ENCODE measurements around the gene FXYD1.

The FXYD1 gene

GRCh38 chr19:35094656-35095055, 44.0 kb upstream of the FXYD1 start:
- H3F3A ChIP-seq (ENCODE audit: low read depth), result no peaks in the 10 kb centered on the region
- H3K4me1 ChIP-seq (ENCODE audit: insufficient read depth, low read length, poor library complexity, severe bottlenecking), result no peaks in the 10 kb centered on the region
- H3K36me3 ChIP-seq (ENCODE audit: insufficient read depth, low read length), result no peaks in the 10 kb centered on the region
- H3K27me3 ChIP-seq (ENCODE audit: insufficient read depth, low read length, poor library complexity, severe bottlenecking), result no peaks in the 10 kb centered on the region
- no peak overlapping the region for H3K9ac ChIP-seq (ENCODE audit: low read depth, low read length, poor library complexity, severe bottlenecking)
- no peak overlapping the region for H3K4me3 ChIP-seq (ENCODE audit: low read length, poor library complexity, severe bottlenecking)
- H3K9me2 ChIP-seq (replicated peaks; ENCODE audit: low read depth, low read length), result no peaks in the 10 kb centered on the region
- H2AFZ ChIP-seq (ENCODE audit: low read length), result no peak overlapping the region
- H3K4me2 ChIP-seq (ENCODE audit: low read depth, low read length, poor library complexity, severe bottlenecking), result no peak overlapping the region
- no peaks in the 10 kb centered on the region for H4K20me1 ChIP-seq (ENCODE audit: insufficient read depth, low read length, poor library complexity, severe bottlenecking)
- H3K9me3 ChIP-seq (ENCODE audit: insufficient read depth, low read depth, low read length), result no peaks in the 10 kb centered on the region
- no peaks in the 10 kb centered on the region for H3K79me2 ChIP-seq (ENCODE audit: insufficient read depth, low read length)
- TF ChIP-seq CTCF (conservative IDR thresholded peaks at IDR 0.05; ENCODE audit: low read length), result no peak
- no peak for TF ChIP-seq EZH2phosphoT487 (IDR thresholded peaks at IDR 0.05; ENCODE audit: borderline replicate concordance)

GRCh38 chr19:35095667-35096368, 42.8 kb upstream of the FXYD1 start:
- no peaks in the 10 kb centered on the region for H3K9me3 ChIP-seq (ENCODE audit: insufficient read depth, low read depth, low read length)
- no peaks in the 10 kb centered on the region for H4K20me1 ChIP-seq (ENCODE audit: insufficient read depth, low read length, poor library complexity, severe bottlenecking)
- no peaks in the 10 kb centered on the region for H3K9me2 ChIP-seq (replicated peaks; ENCODE audit: low read depth, low read length)
- H3K4me3 ChIP-seq (ENCODE audit: low read length, poor library complexity, severe bottlenecking), result no peak overlapping the region
- H3K9ac ChIP-seq (ENCODE audit: low read depth, low read length, poor library complexity, severe bottlenecking), result no peak overlapping the region
- no peaks in the 10 kb centered on the region for H3K4me1 ChIP-seq (ENCODE audit: insufficient read depth, low read length, poor library complexity, severe bottlenecking)
- H3K36me3 ChIP-seq (ENCODE audit: insufficient read depth, low read length), result no peaks in the 10 kb centered on the region
- H3F3A ChIP-seq (ENCODE audit: low read depth), result no peaks in the 10 kb centered on the region
- no peak overlapping the region for H2AFZ ChIP-seq (ENCODE audit: low read length)
- H3K79me2 ChIP-seq (ENCODE audit: insufficient read depth, low read length), result no peaks in the 10 kb centered on the region
- TF ChIP-seq EZH2phosphoT487 (IDR thresholded peaks at IDR 0.05; ENCODE audit: borderline replicate concordance) (no peak), CTCF (conservative IDR thresholded peaks at IDR 0.05; ENCODE audit: low read length) (no peak)
- H3K4me2 ChIP-seq (ENCODE audit: low read depth, low read length, poor library complexity, severe bottlenecking), result no peak overlapping the region
- no peaks in the 10 kb centered on the region for H3K27me3 ChIP-seq (ENCODE audit: insufficient read depth, low read length, poor library complexity, severe bottlenecking)

GRCh38 chr19:35098413-35099049, 40.1 kb upstream of the FXYD1 start:
- no peaks in the 10 kb centered on the region for H3K79me2 ChIP-seq (ENCODE audit: insufficient read depth, low read length)
- H3K4me1 ChIP-seq (ENCODE audit: insufficient read depth, low read length, poor library complexity, severe bottlenecking), result no peaks in the 10 kb centered on the region
- H3K36me3 ChIP-seq (ENCODE audit: insufficient read depth, low read length), result no peaks in the 10 kb centered on the region
- no peaks in the 10 kb centered on the region for H3K9me2 ChIP-seq (replicated peaks; ENCODE audit: low read depth, low read length)
- no peaks in the 10 kb centered on the region for H3F3A ChIP-seq (ENCODE audit: low read depth)
- no peak overlapping the region for H3K4me2 ChIP-seq (ENCODE audit: low read depth, low read length, poor library complexity, severe bottlenecking)
- H3K4me3 ChIP-seq (ENCODE audit: low read length, poor library complexity, severe bottlenecking), result no peak overlapping the region
- no peak for TF ChIP-seq EZH2phosphoT487 (IDR thresholded peaks at IDR 0.05; ENCODE audit: borderline replicate concordance)
- TF ChIP-seq CTCF (conservative IDR thresholded peaks at IDR 0.05; ENCODE audit: low read length), result no peak
- no peaks in the 10 kb centered on the region for H3K27me3 ChIP-seq (ENCODE audit: insufficient read depth, low read length, poor library complexity, severe bottlenecking)
- no peaks in the 10 kb centered on the region for H4K20me1 ChIP-seq (ENCODE audit: insufficient read depth, low read length, poor library complexity, severe bottlenecking)
- no peak overlapping the region for H3K9ac ChIP-seq (ENCODE audit: low read depth, low read length, poor library complexity, severe bottlenecking)
- H3K9me3 ChIP-seq (ENCODE audit: insufficient read depth, low read depth, low read length), result no peaks in the 10 kb centered on the region
- no peak overlapping the region for H2AFZ ChIP-seq (ENCODE audit: low read length)
